Keratinocyte (primary cell): ENCODE measurements around the gene AOPEP. TPM values are rescaled to one million over a fixed set of nuclear protein-coding genes. Genes with fewer than 3 reads are reported as not detected.

Experiments used
- DNase-seq: peaks from one replicate; pipeline ENCODE4 v3.0.0-alpha.2; 2011; ENCODE audit warnings: low read depth, missing footprints, low spot score
- FAIRE-seq: peaks from 2 replicates; lab custom pipeline; 2011; peaks lifted over from hg19 to GRCh38; lab: Jason Lieb, UNC
- H2AFZ ChIP-seq: 2 replicates; pipeline ENCODE4 v1.6.0; 2012; ENCODE audit warnings: low read length, control low read depth, inconsistent platforms; ENCODE audit not compliant: control insufficient read depth
- H3K27ac ChIP-seq: 2 replicates; pipeline ENCODE4 v1.5.1; 2011; ENCODE audit warnings: low read length; ENCODE audit not compliant: control insufficient read depth, insufficient read depth
- H3K27me3 ChIP-seq: 3 replicates; pipeline ENCODE4 v1.6.0; 2011; ENCODE audit warnings: low read length; ENCODE audit not compliant: control insufficient read depth, insufficient read depth; ENCODE audit errors: extremely low read depth
- H3K36me3 ChIP-seq, 2 experiments: 2 replicates in 1 of 2; 3 replicates in 1 of 2; pipeline ENCODE4 v1.5.1; 2011; ENCODE audit warnings: low read length in 2 of 2, mild to moderate bottlenecking in 1 of 2; ENCODE audit not compliant: control insufficient read depth in 2 of 2, insufficient read depth in 2 of 2; ENCODE audit errors: extremely low read depth in 1 of 2
- H3K4me1 ChIP-seq: 3 replicates; pipeline ENCODE4 v1.5.1; 2011; ENCODE audit warnings: low read length; ENCODE audit not compliant: control insufficient read depth, insufficient read depth; ENCODE audit errors: extremely low read depth
- H3K4me2 ChIP-seq: 3 replicates; pipeline ENCODE4 v1.6.0; 2011; ENCODE audit warnings: low read depth, low read length; ENCODE audit not compliant: control insufficient read depth, insufficient read depth; ENCODE audit errors: extremely low read depth
- H3K4me3 ChIP-seq, 3 experiments: fragments of 200-600 bp in 1 of 3; sonication (generic) in 1 of 3; 2 replicates in 2 of 3; 3 replicates in 1 of 3; pipeline ENCODE4 v1.5.1; 2011 to 2016; ENCODE audit warnings: low read length in 3 of 3, mild to moderate bottlenecking in 3 of 3, control low read depth in 2 of 3, inconsistent platforms in 1 of 3, low read depth in 1 of 3, mixed read lengths in 1 of 3, mixed run types in 1 of 3, moderate library complexity in 1 of 3; ENCODE audit not compliant: control insufficient read depth in 2 of 3, insufficient read depth in 2 of 3; ENCODE audit errors: extremely low read depth in 1 of 3
- H3K79me2 ChIP-seq: 2 replicates; pipeline ENCODE4 v1.6.0; 2012; ENCODE audit warnings: low read length; ENCODE audit not compliant: control insufficient read depth, insufficient read depth
- H3K9ac ChIP-seq: 3 replicates; pipeline ENCODE4 v1.6.0; 2011; ENCODE audit warnings: low read length; ENCODE audit not compliant: control insufficient read depth, insufficient read depth; ENCODE audit errors: extremely low read depth
- H3K9me1 ChIP-seq: 3 replicates; pipeline ENCODE4 v1.6.0; 2011; ENCODE audit warnings: low read length; ENCODE audit not compliant: control insufficient read depth, insufficient read depth; ENCODE audit errors: extremely low read depth
- H3K9me3 ChIP-seq: 2 replicates; pipeline ENCODE4 v1.5.1; 2012; ENCODE audit warnings: low read depth, low read length; ENCODE audit not compliant: control insufficient read depth
- H4K20me1 ChIP-seq: 3 replicates; pipeline ENCODE4 v1.6.0; 2011; ENCODE audit warnings: low read length; ENCODE audit not compliant: control insufficient read depth, insufficient read depth; ENCODE audit errors: extremely low read depth
- EZH2 ChIP-seq: IDR thresholded peaks from one replicate; pipeline ENCODE4 v1.6.1; 2012; ENCODE audit warnings: inconsistent platforms, mild to moderate bottlenecking, low read length, moderate library complexity
- dilution Hi-C: fragments of 300-500 bp; cut with MboI; formaldehyde crosslinking; loops from one replicate; pipeline ENCODE4 v1.7.0; 2020; ENCODE audit warnings: low sequenced_read_pairs; ENCODE audit not compliant: extremely low pct_ligation_motif_present
- polyA plus RNA-seq, 5 experiments: library from polyadenylated mRNA; depleted of rRNA in 3 of 5; stranded (reverse) in 3 of 5; stranded (forward) in 1 of 5; unstranded in 1 of 5; fragments of >200 nt; gene quantifications; 1 replicate in 1 of 5; 2 replicates in 3 of 5; 3 replicates in 1 of 5; pipeline versions ENCODE4 v1.2.1 to v1.2.3, GENCODE V29; 2011 to 2012; ENCODE audit warnings: missing spikeins in 2 of 5, low read depth in 1 of 5, low replicate concordance in 1 of 5
- TF ChIP-seq, protein P1 (sequence below), 3 experiments: IDR thresholded peaks in 1 of 3; conservative IDR thresholded peaks in 1 of 3; optimal IDR thresholded peaks in 1 of 3; 2 replicates in 2 of 3; 3 replicates in 1 of 3; pipeline versions ENCODE3 to v1.5.1; 2011; ENCODE audit warnings: low read length in 3 of 3, mild to moderate bottlenecking in 3 of 3, moderate library complexity in 2 of 3, control low read depth in 1 of 3, inconsistent platforms in 1 of 3; ENCODE audit not compliant: insufficient read depth in 2 of 3; ENCODE audit errors: extremely low read depth in 1 of 3

The AOPEP gene
- polyA plus RNA-seq, 1 donor (not counting 4 experiments of a cell fraction or from before 2014, with no cell fraction given): 27.0 TPM

DNA sequence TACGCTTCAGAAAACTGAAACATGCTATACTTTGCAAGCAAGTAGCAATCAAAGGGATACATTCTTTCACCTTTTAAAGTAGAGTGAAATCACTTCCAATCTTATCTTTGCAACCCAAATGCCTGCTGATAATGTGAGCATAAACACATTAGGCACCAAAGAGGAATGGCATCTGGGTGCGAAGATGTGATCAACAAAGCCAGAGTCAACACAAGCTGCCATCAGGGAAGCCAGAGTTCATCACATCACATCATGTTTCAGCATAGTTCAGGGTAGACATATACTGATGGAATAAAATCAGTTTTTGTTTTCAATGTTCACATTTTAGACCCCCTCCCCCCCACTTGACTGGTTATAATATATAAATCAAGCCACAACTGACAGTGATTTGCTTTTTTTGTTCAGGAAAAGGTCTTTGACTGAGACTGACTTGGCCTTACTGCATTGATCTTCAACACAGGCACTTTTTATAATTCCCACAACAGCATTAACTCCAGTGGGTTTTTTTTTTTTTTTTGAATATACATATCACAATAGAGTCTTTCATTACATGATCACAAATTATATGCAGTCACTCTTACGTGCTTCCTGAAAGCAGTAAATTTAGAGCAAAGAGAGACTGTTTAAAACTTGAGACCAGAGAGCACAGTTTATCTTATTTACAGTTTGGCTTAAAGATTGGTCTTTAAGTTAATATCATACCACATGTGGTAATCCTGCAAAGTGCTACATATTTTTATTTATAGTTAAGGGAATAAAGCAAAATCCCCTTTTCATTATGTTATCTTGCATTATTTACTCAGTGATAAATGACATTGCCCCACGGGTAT, 20.3 kb downstream of the AOPEP start:
- Histone ChIP-seq H3K4me1 (no peaks in the 10 kb centered on the region), H3K9me3 (no peaks in the 10 kb centered on the region), H3K9me1 (no peaks in the 10 kb centered on the region), H3K4me2 (no peak overlapping the region), H4K20me1 (no peaks in the 10 kb centered on the region), H3K4me3 (no peak overlapping the region), H3K9ac (no peak overlapping the region), H3K36me3 (no peaks in the 10 kb centered on the region), H3K27me3 (no peaks in the 10 kb centered on the region), H2AFZ (no peak overlapping the region), H3K27ac (no peak overlapping the region), H3K79me2 (no peaks in the 10 kb centered on the region)
- DNase-seq: no peak
- TF ChIP-seq, protein P1, sequence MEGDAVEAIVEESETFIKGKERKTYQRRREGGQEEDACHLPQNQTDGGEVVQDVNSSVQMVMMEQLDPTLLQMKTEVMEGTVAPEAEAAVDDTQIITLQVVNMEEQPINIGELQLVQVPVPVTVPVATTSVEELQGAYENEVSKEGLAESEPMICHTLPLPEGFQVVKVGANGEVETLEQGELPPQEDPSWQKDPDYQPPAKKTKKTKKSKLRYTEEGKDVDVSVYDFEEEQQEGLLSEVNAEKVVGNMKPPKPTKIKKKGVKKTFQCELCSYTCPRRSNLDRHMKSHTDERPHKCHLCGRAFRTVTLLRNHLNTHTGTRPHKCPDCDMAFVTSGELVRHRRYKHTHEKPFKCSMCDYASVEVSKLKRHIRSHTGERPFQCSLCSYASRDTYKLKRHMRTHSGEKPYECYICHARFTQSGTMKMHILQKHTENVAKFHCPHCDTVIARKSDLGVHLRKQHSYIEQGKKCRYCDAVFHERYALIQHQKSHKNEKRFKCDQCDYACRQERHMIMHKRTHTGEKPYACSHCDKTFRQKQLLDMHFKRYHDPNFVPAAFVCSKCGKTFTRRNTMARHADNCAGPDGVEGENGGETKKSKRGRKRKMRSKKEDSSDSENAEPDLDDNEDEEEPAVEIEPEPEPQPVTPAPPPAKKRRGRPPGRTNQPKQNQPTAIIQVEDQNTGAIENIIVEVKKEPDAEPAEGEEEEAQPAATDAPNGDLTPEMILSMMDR (optimal IDR thresholded peaks at IDR 0.05 in 1 of 3, IDR thresholded peaks at IDR 0.05 in 1 of 3, conservative IDR thresholded peaks at IDR 0.05 in 1 of 3; ENCODE audit: extremely low read depth in 1 of 3, insufficient read depth in 2 of 3, low read length in 3 of 3): no peak
- TF ChIP-seq EZH2: no peak
- dilution Hi-C loops: no loop called here
- no peak for FAIRE-seq

DNA sequence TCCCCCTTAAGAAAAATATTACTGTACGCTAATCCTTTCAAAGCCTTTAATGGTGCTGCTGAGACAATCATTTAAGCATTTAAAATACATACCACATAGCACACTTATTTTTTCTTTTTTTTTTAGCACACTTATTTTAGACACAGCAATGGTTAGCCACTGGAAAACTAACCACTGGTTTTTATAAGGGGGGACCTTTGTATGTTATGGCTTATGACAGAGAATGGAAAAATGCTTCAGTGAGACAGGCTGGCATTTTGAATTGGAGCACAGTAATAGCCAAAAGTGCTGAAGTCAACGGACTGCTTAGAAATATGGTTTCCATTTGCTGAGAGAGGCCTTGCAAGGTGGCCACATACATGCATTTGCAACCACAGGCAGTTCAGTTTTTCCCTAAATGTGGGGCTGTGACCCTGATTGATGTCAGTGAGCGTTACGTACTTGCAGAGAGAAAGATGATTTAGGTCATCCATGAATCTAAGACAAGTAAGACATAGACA, 28.5 kb downstream of the AOPEP start:
- TF ChIP-seq, protein P1 (optimal IDR thresholded peaks at IDR 0.05 in 1 of 3, IDR thresholded peaks at IDR 0.05 in 1 of 3, conservative IDR thresholded peaks at IDR 0.05 in 1 of 3; ENCODE audit: extremely low read depth in 1 of 3, insufficient read depth in 2 of 3, low read length in 3 of 3): no peak
- Histone ChIP-seq H2AFZ (no peak overlapping the region), H3K9me3 (no peaks in the 10 kb centered on the region), H3K27ac (no peak overlapping the region), H3K79me2 (no peaks in the 10 kb centered on the region), H3K4me1 (no peaks in the 10 kb centered on the region), H3K4me2 (no peak overlapping the region), H4K20me1 (no peaks in the 10 kb centered on the region), H3K9ac (no peak overlapping the region), H3K27me3 (no peaks in the 10 kb centered on the region), H3K9me1 (no peaks in the 10 kb centered on the region), H3K4me3 (no peak overlapping the region), H3K36me3 (peaks cover 1 to 2% of the 10 kb centered on the region in 2 experiments)
- dilution Hi-C loops: no loop called here
- FAIRE-seq: no peak
- no peak for DNase-seq
